Activated CD4-positive, CD25-positive, alpha-beta regulatory T cell treated with anti-CD3 and anti-CD28 coated beads, Interleukin-2, amount 50 U/mL, for 24 hours (primary cell): ENCODE data around the gene NEGR1.

Source experiments
- ATAC-seq, 2 donors: fragments of 150-1000 bp; cut with Tn5 transposase; one replicate each; pipeline ENCODE4 v1.10.0; 2021; ENCODE audit warnings: mild to moderate bottlenecking in 1 of 2, moderate library complexity in 1 of 2

Gene NEGR1

GRCh38 chr1:72111662-72112061 is 170.7 kb downstream of the NEGR1 start:
- ATAC-seq, result no peak

- no peak for ATAC-seq
Measured at GRCh38 chr1:72109916-72110315, 172.4 kb downstream of the NEGR1 start.

GRCh38 chr1:72105201-72105600 is 177.1 kb downstream of the NEGR1 start:
- ATAC-seq, result no peak

- ATAC-seq, result no peak
Measured at GRCh38 chr1:72101840-72102632, 180.3 kb downstream of the NEGR1 start.

GRCh38 chr1:72100771-72101170 is 181.6 kb downstream of the NEGR1 start:
- no peak for ATAC-seq

GRCh38 chr1:72097851-72098570 is 184.3 kb downstream of the NEGR1 start:
- no peak for ATAC-seq

- no peak for ATAC-seq
Measured at GRCh38 chr1:72094209-72094608, 188.1 kb downstream of the NEGR1 start.

- no peak for ATAC-seq
Measured at GRCh38 chr1:72086394-72086793, 195.9 kb downstream of the NEGR1 start.

- no peak for ATAC-seq
Measured at GRCh38 chr1:72075425-72075824, 206.9 kb downstream of the NEGR1 start.

GRCh38 chr1:72066431-72066830 is 215.9 kb downstream of the NEGR1 start:
- ATAC-seq, result no peak

GRCh38 chr1:72064196-72065075 is 217.9 kb downstream of the NEGR1 start:
- ATAC-seq, result no peak

- no peak for ATAC-seq
Measured at GRCh38 chr1:72063364-72064044, 218.8 kb downstream of the NEGR1 start.

GRCh38 chr1:72062584-72062983 is 219.8 kb downstream of the NEGR1 start:
- ATAC-seq, result no peak

- ATAC-seq, result no peak
Measured at GRCh38 chr1:72060466-72061245, 221.7 kb downstream of the NEGR1 start.

GRCh38 chr1:72056516-72056915 is 225.8 kb downstream of the NEGR1 start:
- no peak for ATAC-seq

GRCh38 chr1:72051538-72051937 is 230.8 kb downstream of the NEGR1 start:
- ATAC-seq, result no peak

- ATAC-seq, result no peak
Measured at GRCh38 chr1:72050551-72050950, 231.8 kb downstream of the NEGR1 start.

- ATAC-seq, result no peak
Measured at GRCh38 chr1:72037745-72038343, 244.5 kb downstream of the NEGR1 start.

- no peak for ATAC-seq
Measured at GRCh38 chr1:72034827-72035226, 247.5 kb downstream of the NEGR1 start.

- no peak for ATAC-seq
Measured at GRCh38 chr1:72023063-72023930, 259.0 kb downstream of the NEGR1 start.
